NCI-H187 treated with DMSO at 0.1 percent for 48 hours (cell line): ENCODE data around the gene TNS2.

Experiments used
- DNase-seq: peaks from one replicate; lab custom pipeline; 2025; lab: John Stamatoyannopoulos, UW

Gene TNS2

DNA sequence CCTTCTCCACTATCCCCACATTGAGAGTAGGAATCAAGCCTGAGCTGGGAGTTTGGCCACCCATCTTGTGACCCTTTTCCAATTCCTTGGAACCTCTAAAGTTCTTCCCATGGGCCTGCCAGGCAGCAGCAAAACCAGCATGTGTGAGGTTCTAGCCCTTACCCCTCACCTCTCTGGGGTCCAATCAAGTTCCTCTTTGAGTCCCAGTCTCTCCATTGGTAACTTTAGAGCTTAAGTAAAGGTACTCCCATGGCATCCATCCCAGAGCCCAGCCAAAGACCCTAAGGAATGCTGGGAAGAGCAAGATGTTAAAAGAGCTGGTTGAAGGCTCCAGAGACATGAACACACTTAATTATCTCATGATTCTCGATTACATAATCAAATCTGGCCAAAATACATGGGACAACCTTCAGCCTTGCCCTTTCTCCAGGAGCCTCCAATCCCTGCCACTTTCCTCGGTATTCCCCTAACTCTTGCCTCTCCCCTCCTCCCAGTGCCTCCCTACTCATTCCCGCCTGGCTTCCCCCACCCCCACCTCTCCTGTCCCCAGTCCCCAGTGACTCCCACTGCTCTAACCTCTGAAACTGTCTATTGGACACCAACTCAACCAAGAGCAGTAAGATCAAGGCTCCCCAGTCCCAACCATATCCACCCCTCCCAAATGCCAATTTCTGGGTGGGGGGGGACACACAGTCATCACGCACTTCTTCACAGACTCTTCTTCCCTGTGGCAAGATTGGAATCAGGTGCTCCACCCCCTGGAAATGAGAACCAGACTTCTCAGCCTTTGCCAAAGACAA lies 4.8 kb upstream of the TNS2 start:
- no peak for DNase-seq

DNA sequence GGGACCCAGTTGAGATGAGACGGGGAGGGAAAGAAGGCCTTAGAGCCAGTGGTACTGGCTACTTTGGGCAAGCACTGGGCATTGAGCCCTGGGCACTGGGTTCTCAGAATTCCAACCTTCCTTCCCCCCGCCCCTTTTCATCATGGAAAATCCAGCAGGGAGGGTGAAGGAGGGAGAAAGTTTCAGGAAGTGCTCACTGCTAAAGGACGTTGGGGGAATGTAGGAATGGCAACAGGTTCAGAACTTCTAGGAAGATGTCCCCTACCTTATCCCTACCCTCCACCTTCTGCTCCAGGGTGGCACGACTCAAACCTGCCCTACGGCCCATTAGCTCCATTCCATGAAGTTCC lies 4.2 kb upstream of the TNS2 start:
- no peak for DNase-seq

DNA sequence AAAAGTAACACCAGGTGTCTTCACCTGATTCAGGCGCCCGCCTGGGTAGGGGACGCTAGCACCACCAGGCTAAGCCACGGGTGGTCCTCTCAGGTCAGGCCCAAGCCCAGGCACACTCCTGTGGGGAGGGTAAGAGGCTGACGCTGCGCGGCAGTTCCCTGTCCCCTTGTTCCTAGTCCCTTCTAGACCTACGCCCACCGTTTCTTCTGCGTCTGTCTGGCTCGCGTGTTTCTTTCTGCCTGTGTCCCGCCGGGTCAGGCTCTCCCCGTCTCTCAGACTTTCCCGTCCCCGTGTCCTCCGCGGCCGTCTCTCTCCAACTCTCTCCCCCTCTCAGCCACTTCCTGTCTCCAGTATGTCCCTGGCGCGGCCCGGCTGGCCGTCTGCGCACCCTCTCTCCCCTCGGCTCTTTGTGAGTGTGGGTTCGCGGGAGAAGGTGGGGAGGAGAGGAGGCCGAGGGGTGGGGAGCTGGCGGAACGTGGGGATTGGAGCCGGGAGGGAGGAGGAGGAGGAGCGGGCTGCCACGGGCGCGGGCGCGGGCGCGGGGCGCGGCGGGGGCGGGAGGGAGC lies 3.1 kb upstream of the TNS2 start:
- DNase-seq: no peak

DNA sequence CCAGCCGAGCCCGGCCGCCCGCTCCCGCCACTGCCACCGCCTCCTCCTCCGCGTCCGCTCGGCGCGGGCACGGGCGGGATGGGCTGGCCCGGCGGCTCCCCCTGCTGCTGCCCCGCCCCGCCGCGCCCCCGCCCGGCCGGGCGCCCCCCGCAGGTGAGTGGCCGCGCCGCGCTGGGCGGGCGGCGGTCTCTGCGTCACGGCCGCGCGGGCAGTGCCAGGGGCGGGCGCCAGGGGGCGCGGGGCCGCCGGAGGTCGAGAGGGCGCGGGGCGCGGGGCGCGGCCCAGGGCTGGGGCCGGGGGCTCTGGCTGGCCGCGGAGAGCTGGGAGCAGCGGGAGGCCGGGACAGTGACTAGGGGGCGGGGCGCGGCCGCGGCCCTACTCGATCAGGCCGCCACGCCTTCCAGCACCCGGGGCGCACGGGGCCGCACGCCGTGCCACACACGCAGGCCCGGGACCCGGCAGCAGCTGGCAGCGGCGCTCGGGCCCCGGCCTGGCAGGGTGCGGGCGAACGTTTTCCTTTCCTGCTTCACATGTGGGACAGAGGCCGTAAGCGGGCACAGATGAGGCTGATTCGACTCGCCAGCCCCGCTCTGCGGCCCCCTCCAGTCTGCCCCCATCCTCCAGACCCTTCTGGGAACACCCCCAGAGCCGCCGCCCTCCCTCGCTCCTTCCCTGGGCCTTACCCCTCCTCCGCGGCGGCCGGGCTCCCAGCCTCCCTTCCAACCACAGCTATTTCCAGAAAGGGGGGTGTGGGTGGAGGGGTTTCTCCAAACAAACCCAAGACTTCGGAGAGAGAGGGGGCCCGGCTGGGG lies 2.4 kb upstream of the TNS2 start:
- DNase-seq: no peak

DNA sequence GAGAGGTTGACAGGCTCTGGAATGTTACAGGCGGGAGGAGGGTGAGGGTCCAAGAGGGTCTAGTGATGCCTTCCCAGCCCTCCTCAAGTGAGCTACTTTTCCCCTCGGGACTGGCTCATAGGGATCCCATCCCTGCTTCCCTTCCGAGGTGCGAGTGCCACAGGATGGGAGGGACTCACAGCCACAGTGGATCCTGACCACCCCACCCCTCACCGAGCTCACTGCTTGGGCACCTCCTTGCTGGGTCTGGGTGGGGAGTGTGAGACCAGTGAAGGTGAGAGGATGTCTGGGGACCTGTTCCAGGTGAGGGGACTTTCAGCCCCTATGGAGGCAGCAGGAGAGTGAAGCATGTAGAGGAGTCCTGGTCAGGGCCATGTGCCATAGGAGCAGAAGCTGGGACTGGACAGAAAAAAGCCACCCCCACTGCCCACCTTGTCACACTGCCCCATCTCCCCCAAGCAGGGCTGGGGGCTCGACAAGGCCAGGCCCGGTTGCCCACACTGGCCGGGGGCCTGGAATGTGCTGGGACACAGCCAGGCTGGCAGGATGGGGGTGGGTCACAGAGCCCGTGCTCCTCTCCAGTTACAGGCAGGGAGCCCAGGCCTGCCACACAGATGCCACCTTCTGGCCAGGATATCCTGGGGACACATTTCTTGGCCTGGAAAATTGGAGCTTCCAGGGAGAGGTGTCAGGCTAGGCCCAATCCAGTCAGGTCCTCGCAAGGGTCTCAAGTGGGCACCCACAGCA lies 1.7 kb upstream of the TNS2 start:
- DNase-seq: no peak

DNA sequence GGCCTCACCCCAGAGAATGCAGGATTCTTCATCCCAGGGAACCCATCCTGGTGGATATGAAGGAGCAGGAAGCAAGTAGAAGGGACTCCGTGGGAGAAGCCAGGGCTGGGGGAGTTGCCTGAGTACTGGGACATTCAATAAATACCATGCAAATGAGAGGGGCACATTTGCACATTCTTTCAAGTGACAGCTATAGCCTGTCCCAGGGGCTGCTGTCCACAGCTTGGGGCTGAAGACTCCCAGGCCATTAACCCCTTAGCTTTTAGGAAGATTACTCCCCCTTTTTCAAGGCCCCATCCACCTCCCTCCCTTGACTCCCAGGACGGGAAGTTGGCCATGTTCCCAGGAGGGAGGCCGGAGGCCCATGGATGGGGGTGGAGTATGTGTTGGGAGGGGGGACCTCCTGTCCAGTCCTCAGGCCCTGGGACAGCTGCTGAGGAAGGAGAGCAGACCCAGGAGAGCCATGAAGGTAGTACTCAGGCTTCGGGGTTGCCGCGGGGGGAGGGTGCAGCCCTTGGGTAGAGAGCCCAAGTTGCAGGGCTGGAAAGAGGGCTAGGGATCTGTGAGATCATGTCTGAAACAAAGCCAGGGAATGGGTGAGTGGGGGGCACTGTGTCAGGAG lies 974 bp upstream of the TNS2 start:
- DNase-seq: no peak

DNA sequence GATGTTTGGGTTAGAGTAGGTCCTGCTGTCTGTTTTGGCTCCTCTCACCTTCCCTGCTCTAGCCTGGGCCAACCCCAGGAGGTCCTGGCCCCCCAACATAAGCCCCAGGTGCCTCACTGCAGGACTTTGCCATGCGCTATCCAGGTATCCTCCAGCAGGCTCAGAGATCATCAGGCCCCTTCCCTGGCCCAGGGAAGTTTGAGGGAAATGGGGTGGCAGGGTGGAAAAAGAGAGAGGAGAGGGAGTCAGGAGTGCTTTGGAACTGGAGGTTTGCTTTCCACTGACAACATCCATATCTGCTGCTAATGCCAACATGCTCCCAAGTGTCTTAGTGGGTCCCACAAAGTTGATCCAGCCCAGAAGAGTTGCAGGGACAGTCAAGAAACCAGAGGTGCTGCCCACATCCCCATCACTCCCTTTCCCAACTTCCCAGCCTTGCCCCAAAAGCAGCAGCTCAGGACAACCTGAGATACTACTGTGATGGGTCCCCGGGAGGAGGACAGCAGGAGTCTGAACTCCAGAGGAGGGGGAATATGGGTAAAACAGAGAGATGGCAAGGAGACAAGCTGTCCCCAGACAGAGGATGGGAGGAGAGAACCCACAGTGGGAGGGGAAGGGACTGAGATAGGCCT lies 677 bp downstream of the TNS2 start:
- no peak for DNase-seq

DNA sequence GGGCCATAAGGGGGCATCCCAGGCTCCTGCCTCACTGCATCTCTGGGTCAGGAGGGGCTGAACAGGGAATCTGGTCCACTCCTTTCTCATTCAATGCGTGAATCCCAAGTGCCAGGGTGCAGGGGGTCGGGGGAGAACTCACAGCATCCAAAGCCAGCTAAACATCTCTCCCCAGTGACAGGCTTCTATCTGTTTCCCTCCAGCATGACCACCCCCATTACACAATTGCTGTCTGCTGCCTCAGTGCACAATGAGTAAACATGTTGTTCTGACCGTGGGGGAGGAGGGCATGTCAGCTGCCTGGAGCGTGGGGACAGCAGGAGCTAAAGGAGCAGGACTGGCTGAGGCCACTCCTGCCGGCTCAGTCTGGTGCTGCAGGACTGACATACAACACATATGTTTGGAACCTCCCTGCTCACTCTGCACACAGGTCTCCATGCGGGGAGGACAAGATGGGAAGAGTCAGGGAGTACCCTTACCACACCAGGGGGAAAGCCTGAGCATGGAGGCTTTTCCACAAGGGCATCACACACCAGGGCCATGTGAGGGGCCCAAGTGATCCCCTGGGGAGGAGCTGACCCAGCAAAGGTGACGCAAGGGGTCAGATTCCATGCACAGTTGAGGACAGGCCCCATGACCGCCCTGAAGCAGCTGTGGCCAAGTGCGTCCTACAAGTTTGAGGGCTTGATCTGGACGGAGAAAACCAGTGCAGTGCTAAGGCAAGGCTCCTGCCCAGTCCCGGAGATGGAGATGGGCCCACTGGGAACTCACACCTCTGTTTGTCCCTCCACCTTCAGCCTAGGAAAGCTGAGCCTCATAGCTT lies 1.4 kb downstream of the TNS2 start:
- no peak for DNase-seq

DNA sequence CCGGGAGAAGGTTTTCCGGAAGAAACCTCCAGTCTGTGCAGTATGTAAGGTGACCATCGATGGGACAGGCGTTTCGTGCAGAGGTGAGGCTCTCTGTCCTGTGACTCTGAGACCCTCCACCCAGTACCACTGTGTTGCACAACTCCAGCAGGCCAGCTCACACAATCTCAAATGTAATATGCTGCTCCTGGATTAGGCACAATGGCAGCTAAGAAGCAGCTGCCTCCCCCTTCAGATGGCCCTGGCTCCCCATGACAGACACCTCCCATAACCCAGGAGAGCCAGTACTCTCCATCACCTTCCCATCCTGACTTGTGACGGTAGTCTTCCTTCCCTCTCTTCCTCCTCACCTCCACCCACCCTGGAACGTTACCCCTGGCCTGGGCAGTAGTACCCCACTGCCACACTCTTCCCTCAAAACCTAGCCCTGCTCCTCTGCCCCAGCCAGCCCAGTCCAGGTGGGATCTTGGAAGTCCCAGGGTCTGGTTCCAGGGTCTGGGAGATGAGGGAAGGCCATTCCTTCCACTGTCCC lies 2.1 kb downstream of the TNS2 start:
- no peak for DNase-seq

DNA sequence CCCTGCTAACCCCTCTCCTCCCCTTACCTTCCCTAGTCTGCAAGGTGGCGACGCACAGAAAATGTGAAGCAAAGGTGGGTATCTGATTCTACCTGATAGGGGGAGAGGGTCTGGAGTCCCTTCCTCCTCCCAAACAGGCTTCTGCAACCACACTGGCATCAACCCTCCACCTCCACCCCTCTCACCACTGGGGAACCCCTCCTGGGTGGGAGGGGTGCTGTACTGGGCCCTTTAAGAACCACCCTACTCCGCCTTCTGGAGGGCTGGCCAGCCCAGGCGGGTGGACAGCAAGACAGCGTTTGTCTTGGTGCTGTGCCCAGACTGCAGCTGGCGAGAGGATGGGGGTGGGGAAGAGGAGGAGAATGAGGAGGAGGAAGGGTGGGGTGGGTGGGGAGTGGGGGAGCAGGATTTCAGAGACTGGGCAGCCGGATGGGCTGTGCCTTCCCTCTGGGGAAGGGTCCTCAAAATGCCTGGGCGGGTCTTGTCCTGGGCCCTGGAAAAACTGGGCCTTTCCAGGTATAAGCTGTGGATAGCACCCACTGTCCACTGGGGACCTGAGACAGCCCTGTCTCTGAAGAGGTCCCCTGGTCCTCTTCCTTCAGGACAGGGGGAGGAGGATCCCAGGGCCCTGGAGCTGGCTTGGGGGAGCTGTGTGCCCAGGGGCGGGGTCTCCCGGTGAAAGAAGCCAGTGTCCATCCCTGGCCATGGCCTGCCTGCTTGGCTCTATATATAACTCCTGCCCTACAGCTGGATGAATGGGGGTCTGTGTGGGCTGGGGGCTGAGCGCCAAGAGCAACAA lies 2.8 kb downstream of the TNS2 start:
- no peak for DNase-seq

DNA sequence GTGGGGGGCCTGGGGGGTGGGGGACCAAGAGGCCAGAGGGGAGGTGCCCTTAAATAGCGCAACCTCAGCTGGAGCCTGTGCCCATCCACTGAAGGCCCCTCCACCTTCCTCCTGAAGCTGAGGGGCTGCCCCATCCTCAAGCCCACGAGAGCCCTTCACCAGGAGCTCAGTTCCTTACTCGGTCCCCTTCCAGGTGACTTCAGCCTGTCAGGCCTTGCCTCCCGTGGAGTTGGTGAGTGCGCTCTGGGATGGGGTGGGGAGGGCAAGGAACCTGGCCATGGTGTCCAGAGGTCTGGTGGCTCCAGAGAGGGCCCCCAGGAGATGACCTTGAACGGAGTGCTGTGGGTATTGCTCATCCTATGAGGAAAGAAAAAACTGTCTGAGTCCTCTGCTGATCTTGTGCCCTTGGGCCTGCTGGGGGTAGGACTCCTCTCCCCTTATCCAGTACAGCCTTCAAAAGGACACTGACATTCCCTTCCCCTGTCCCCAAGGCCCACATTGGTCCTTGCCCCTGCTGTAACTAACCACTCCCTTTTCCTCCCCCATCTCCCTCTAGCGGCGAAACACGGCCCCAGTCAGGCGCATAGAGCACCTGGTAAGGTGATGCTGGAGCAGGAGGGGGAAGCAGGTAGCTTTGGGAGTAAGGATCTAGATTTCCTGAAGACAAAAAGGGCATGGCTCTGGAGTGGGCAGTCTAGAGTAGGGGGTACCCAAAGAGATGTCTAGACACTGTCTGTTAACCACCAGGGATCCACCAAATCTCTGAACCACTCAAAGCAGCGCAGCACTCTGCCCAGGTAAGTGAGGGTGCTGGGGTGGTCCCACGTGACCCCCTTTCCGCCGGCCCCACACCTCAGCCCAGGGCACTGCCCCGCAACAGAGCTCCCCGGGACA lies 3.6 kb downstream of the TNS2 start:
- DNase-seq: peak; percentile 55

DNA sequence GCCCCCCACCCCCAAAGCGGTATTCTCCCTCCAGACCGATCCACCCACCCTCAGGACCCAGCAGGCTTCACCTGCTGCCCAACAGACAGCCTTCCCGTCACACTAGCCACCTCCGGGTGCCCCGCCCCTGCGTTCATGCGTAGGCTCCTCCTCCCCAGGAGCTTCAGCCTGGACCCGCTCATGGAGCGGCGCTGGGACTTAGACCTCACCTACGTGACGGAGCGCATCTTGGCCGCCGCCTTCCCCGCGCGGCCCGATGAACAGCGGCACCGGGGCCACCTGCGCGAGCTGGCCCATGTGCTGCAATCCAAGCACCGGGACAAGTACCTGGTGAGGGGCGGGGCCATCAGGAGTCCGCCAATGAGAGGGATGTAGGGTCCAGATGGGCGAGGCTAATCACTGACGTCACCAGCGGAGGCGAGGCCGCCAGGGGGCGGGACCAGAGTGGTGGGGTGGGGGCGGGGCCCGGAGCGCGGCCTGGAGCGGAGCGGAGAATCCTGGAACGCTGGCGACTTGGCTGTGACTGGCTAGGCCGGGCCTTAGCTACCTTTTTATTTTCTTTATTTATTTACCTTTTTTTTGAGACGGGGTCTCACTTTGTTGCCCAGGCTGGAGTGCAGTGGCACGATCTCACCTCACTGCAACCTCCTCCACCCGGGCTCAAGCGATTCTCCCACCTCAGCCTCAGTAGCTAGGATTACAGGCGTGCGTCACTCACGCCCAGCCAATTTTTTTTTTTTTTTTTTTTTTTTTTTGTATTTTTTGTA lies 4.4 kb downstream of the TNS2 start:
- DNase-seq: peak; percentile 93

DNA sequence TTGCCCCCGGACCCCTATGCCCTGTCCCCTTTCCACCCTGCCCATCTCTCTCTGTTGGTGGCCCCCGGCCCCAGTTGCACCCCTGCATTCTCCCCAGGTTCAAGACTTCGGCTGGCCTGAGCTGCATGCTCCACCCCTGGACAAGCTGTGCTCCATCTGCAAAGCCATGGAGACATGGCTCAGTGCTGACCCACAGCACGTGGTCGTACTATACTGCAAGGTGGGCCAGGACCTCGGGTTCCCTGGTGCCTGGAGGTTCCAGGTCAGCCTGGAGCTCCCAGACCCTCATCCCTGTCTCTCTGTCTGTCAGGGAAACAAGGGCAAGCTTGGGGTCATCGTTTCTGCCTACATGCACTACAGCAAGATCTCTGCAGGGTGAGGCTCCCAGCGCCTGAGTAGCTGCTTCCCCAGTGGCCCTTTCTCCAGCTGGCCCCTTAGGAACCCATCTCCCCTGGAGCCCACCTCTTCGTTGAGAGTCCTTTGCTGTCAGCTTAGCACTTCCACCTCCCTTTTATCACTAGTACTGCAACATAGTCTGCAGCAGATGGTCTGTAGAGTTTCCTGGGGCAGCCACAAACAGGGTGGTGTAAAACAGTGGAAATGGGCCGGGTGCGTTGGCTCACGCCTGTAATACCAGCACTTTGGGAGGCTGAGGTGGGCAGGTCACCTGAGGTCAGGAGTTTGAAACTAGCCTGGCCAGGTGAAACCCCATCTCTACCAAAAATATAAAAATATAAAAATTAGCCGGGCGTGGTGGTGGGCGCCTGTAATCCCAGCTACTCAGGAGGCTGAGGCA lies 5.8 kb downstream of the TNS2 start:
- DNase-seq: no peak

DNA sequence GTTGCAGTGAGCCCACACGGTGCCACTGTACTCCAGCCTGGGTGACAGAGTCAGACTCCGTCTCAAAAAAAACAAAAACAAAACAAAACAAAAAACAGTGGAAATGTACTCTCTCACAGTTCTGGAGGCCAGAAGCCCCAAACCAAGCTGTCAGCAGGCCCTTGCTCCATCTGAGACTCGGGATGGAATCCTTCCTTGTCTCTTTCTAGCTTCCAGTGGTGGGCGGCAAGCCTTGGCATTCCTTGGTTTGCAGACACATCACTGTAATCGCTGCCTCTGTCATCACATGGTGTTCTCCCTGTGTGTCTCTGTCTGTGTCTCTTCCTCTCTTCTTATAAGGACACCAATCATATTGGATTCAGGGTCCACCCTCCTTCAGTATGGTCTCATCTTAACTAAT lies 6.4 kb downstream of the TNS2 start:
- no peak for DNase-seq

DNA sequence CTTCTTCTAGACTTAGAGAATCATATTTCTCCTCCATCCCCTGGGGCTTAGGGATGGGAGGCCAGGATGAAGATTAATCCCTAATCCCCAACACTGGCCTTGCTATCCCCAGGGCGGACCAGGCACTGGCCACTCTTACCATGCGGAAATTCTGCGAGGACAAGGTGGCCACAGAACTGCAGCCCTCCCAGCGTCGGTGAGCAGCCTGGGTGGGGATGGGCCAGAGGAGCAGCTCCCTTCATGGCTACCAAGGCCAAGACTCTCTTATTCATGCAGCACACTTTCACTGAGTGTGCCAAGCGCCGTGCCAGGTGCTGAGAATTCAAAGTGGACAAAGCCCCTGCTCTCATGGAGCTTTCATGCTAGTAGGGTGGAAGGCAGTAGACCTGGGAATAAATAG lies 7.0 kb downstream of the TNS2 start:
- DNase-seq: no peak

DNA sequence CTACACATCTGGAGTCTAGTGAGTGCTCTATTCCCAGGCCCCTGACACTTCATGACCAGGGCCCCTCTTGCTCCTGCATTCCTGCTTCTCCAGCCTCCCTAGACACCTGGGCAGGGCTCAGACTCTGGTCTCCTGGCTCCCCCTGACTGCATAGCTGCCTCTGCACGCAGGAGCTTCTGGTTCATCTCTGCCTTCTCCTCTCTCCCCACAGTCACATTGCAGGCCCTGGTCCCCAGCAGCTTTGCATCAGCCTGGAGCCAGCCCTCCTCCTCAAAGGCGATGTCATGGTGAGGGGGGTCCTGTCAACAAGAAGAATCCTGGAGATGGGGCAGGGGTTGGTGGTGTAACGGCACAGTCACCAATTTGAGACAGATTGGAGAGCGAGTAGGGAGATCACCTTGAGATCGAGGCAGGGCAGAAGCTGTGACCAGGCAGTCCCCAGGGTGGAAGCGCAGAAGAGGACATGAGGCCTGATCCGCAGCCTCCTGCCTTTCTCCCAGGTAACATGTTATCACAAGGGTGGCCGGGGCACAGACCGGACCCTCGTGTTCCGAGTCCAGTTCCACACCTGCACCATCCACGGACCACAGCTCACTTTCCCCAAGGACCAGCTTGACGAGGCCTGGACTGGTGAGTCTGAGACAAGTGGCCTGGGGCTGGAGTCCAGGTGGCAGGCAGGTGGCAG lies 8.1 kb downstream of the TNS2 start:
- no peak for DNase-seq
